Right renal cortex interstitium (tissue), 3 donors: ENCODE results near the gene SRSF7. TPM values are rescaled to one million over a fixed set of nuclear protein-coding genes. Genes with fewer than 3 reads are reported as not detected.
"Not testable (repeated sequence)": the region's sequence is repeated elsewhere in the genome, so short reads cannot be mapped to it uniquely, and the experiment has no call there.

ENCODE experiments used
- DNase-seq, 3 donors: peaks; one replicate each; pipeline ENCODE4 v3.0.0-alpha.2; 2013; ENCODE audit warnings: low read depth in 3 of 3, low spot score in 2 of 3
- polyA plus RNA-seq, 3 donors: library from polyadenylated mRNA; unstranded; fragments of 120-200 nt; gene quantifications; one replicate each; pipeline ENCODE4 v1.2.1, GENCODE V29; 2013; ENCODE audit not compliant: insufficient read length in 3 of 3

The SRSF7 gene
- polyA plus RNA-seq, 3 donors = 265 to 283 (median 267) TPM

- not testable (repeated sequence) for DNase-seq
Observed at GRCh38 chr2:38755891-38756290, 4.7 kb upstream of the SRSF7 start.

- no peak for DNase-seq
Observed at GRCh38 chr2:38754506-38754905, 3.3 kb upstream of the SRSF7 start.

GRCh38 chr2:38754049-38754448 lies 2.9 kb upstream of the SRSF7 start:
- no peak for DNase-seq

GRCh38 chr2:38751596-38752410 lies 642 bp upstream of the SRSF7 start:
- DNase-seq = no peak

- DNase-seq = peak in 1 of 3 donors; percentile 29
Observed at GRCh38 chr2:38750011-38750890, 910 bp downstream of the SRSF7 start.

GRCh38 chr2:38748943-38749804 lies 2.0 kb downstream of the SRSF7 start:
- no peak for DNase-seq

GRCh38 chr2:38748391-38748790 lies 2.8 kb downstream of the SRSF7 start:
- no peak for DNase-seq

- no peak for DNase-seq
Observed at GRCh38 chr2:38747819-38748218, 3.3 kb downstream of the SRSF7 start.

- no peak for DNase-seq
Observed at GRCh38 chr2:38747007-38747424, 4.1 kb downstream of the SRSF7 start.

GRCh38 chr2:38745267-38745666 lies 5.9 kb downstream of the SRSF7 start:
- DNase-seq = no peak

- no peak for DNase-seq
Observed at GRCh38 chr2:38744399-38744780, 6.8 kb downstream of the SRSF7 start.

- DNase-seq = no peak
Observed at GRCh38 chr2:38743672-38744398, 7.3 kb downstream of the SRSF7 start.

- DNase-seq = no peak
Observed at GRCh38 chr2:38742797-38743559, 8.2 kb downstream of the SRSF7 start.

- no peak for DNase-seq
Observed at GRCh38 chr2:38740851-38741731, 10.1 kb downstream of the SRSF7 start.

- DNase-seq = no peak
Observed at GRCh38 chr2:38739524-38739923, 11.6 kb downstream of the SRSF7 start.

- no peak for DNase-seq
Observed at GRCh38 chr2:38737925-38738324, 13.2 kb downstream of the SRSF7 start.

- DNase-seq = not testable (repeated sequence)
Observed at GRCh38 chr2:38737000-38737698, 14.0 kb downstream of the SRSF7 start.

- DNase-seq = no peak
Observed at GRCh38 chr2:38735999-38736320, 15.2 kb downstream of the SRSF7 start.
